GM21723 (cell line): Measurements from ENCODE around the gene PRR20G.
"Not testable (repeated sequence)": the region's sequence is repeated elsewhere in the genome, so short reads cannot be mapped to it uniquely, and the experiment has no call there.

Source experiments
- ATAC-seq: cut with Tn5 transposase; IDR thresholded peaks from one replicate; pipeline ENCODE4 v1.9.1; 2021; ENCODE audit warnings: mild to moderate bottlenecking, moderate library complexity; ENCODE audit not compliant: unreplicated experiment

The PRR20G gene

GRCh38 chr3:127304121-127304744 lies 16.4 kb upstream of the PRR20G start:
- ATAC-seq: no peak

- ATAC-seq: no peak
Measured at GRCh38 chr3:127299276-127299675, 11.4 kb upstream of the PRR20G start.

GRCh38 chr3:127296959-127297358 lies 9.1 kb upstream of the PRR20G start:
- no peak for ATAC-seq

GRCh38 chr3:127296166-127296565 lies 8.3 kb upstream of the PRR20G start:
- ATAC-seq: no peak

- ATAC-seq: not testable (repeated sequence)
Measured at GRCh38 chr3:127293650-127294049, 5.8 kb upstream of the PRR20G start.

GRCh38 chr3:127291611-127292010 lies 3.8 kb upstream of the PRR20G start:
- no peak for ATAC-seq

- ATAC-seq: no peak
Measured at GRCh38 chr3:127291114-127291513, 3.3 kb upstream of the PRR20G start.

- no peak for ATAC-seq
Measured at GRCh38 chr3:127289706-127290575, 2.1 kb upstream of the PRR20G start.

GRCh38 chr3:127288921-127289705 lies 1.3 kb upstream of the PRR20G start:
- ATAC-seq: no peak

- ATAC-seq: no peak
Measured at GRCh38 chr3:127288343-127288742, 497 bp upstream of the PRR20G start.

- ATAC-seq: no peak
Measured at GRCh38 chr3:127286571-127287140, 1.2 kb downstream of the PRR20G start.

- ATAC-seq: no peak
Measured at GRCh38 chr3:127284258-127284657, 3.6 kb downstream of the PRR20G start.

- no peak for ATAC-seq
Measured at GRCh38 chr3:127277561-127277960, 10.3 kb downstream of the PRR20G start.

- no peak for ATAC-seq
Measured at GRCh38 chr3:127276995-127277394, 10.9 kb downstream of the PRR20G start.

- no peak for ATAC-seq
Measured at GRCh38 chr3:127276396-127276795, 11.4 kb downstream of the PRR20G start.

GRCh38 chr3:127275287-127275781 lies 12.5 kb downstream of the PRR20G start:
- ATAC-seq: no peak

- no peak for ATAC-seq
Measured at GRCh38 chr3:127274200-127274760, 13.6 kb downstream of the PRR20G start.

- no peak for ATAC-seq
Measured at GRCh38 chr3:127273206-127273605, 14.6 kb downstream of the PRR20G start.

GRCh38 chr3:127266186-127266585 lies 21.7 kb downstream of the PRR20G start:
- ATAC-seq: no peak

- ATAC-seq: no peak
Measured at GRCh38 chr3:127265581-127265981, 22.3 kb downstream of the PRR20G start.
